ENCODE measurements around the gene ARHGAP10. TPM values are rescaled to one million over a fixed set of nuclear protein-coding genes. Genes with fewer than 3 reads are reported as not detected.

The ARHGAP10 gene
- total RNA-seq, 4 donors from 2014 or later, result 26.5 to 117 (median 29.7) TPM

- Histone ChIP-seq H3K27me3 (no peaks in the 10 kb centered on the region), H3K4me3 (no peak overlapping the region), H3K27ac (peak overlapping the region in 1 of 4 donors; percentile 5), H3K9me3 (no peaks in the 10 kb centered on the region), H3K4me1 (peaks cover 22 to 99% (median 50%) of the 10 kb centered on the region in 3 donors), H3K36me3 (no peaks in the 10 kb centered on the region)
- TF ChIP-seq CTCF (IDR thresholded peaks at IDR 0.05) (no peak), POLR2A (IDR thresholded peaks at IDR 0.05) (no peak)
- WGBS, 2 donors, result 92 to 96% methylated on average over 9 to 10 of the region's 10 CpGs
- DNase-seq, result no peak
- intact Hi-C loops (cut with DNase I), result no loop called here
Observed at GRCh38 chr4:147776716-147777115, 44.8 kb downstream of the ARHGAP10 start.

- TF ChIP-seq POLR2A (IDR thresholded peaks at IDR 0.05) (no peak), CTCF (IDR thresholded peaks at IDR 0.05) (no peak)
- Histone ChIP-seq H3K4me3 (no peak overlapping the region), H3K4me1 (peaks cover 16 to 99% (median 41%) of the 10 kb centered on the region in 3 donors), H3K36me3 (no peaks in the 10 kb centered on the region), H3K9me3 (no peaks in the 10 kb centered on the region), H3K27ac (no peak overlapping the region), H3K27me3 (no peaks in the 10 kb centered on the region)
- intact Hi-C loops (cut with DNase I), result no loop called here
- no peak for DNase-seq
- 63 to 72% methylated on average over 3 to 5 of the region's 5 CpGs for WGBS, 2 donors
Observed at GRCh38 chr4:147777456-147778091, 45.7 kb downstream of the ARHGAP10 start.

- intact Hi-C loops (cut with DNase I), result no loop called here
- Histone ChIP-seq H3K4me3 (no peak overlapping the region), H3K27ac (no peak overlapping the region), H3K4me1 (peaks cover 9 to 87% (median 29%) of the 10 kb centered on the region in 3 donors), H3K36me3 (no peaks in the 10 kb centered on the region), H3K27me3 (no peaks in the 10 kb centered on the region), H3K9me3 (no peaks in the 10 kb centered on the region)
- 89 to 92% methylated on average over 7 of the region's 7 CpGs for WGBS, 2 donors
- TF ChIP-seq CTCF (IDR thresholded peaks at IDR 0.05) (no peak), POLR2A (IDR thresholded peaks at IDR 0.05) (no peak)
- no peak for DNase-seq
Observed at GRCh38 chr4:147778942-147779341, 47.1 kb downstream of the ARHGAP10 start.

- TF ChIP-seq POLR2A (IDR thresholded peaks at IDR 0.05) (no peak), CTCF (IDR thresholded peaks at IDR 0.05) (no peak)
- Histone ChIP-seq H3K9me3 (no peaks in the 10 kb centered on the region), H3K4me1 (peaks cover 7 to 82% (median 25%) of the 10 kb centered on the region in 3 donors), H3K36me3 (no peaks in the 10 kb centered on the region), H3K27ac (no peak overlapping the region), H3K27me3 (no peaks in the 10 kb centered on the region), H3K4me3 (no peak overlapping the region)
- intact Hi-C loops (cut with DNase I), result no loop called here
- no peak for DNase-seq
Observed at GRCh38 chr4:147779451-147779850, 47.6 kb downstream of the ARHGAP10 start.

GRCh38 chr4:147780137-147780777 is 48.4 kb downstream of the ARHGAP10 start:
- Histone ChIP-seq H3K27ac (peak overlapping the region in 3 of 4 donors; percentile 31 to 58 (median 48)), H3K36me3 (no peaks in the 10 kb centered on the region), H3K4me1 (peaks cover 7 to 77% (median 25%) of the 10 kb centered on the region in 3 donors), H3K9me3 (no peaks in the 10 kb centered on the region), H3K27me3 (no peaks in the 10 kb centered on the region), H3K4me3 (no peak overlapping the region)
- TF ChIP-seq CTCF (IDR thresholded peaks at IDR 0.05), result no peak
- TF ChIP-seq POLR2A (IDR thresholded peaks at IDR 0.05), result no peak
- DNase-seq, result no peak
- WGBS, 2 donors, result 51 to 76% methylated on average over 7 of the region's 7 CpGs
- intact Hi-C loops (cut with DNase I), result no loop called here

All from esophagus squamous epithelium (tissue), 5 donors.